GM18873 (cell line): ENCODE results near the gene TBC1D32.
"Not testable (repeated sequence)": the region's sequence is repeated elsewhere in the genome, so short reads cannot be mapped to it uniquely, and the experiment has no call there.

Experiments
- ATAC-seq: cut with Tn5 transposase; IDR thresholded peaks from one replicate; pipeline ENCODE4 v1.9.1; 2021; ENCODE audit warnings: mild to moderate bottlenecking, moderate library complexity, moderate number of reproducible peaks; ENCODE audit not compliant: unreplicated experiment, low FRiP score

TBC1D32 gene, protein sequence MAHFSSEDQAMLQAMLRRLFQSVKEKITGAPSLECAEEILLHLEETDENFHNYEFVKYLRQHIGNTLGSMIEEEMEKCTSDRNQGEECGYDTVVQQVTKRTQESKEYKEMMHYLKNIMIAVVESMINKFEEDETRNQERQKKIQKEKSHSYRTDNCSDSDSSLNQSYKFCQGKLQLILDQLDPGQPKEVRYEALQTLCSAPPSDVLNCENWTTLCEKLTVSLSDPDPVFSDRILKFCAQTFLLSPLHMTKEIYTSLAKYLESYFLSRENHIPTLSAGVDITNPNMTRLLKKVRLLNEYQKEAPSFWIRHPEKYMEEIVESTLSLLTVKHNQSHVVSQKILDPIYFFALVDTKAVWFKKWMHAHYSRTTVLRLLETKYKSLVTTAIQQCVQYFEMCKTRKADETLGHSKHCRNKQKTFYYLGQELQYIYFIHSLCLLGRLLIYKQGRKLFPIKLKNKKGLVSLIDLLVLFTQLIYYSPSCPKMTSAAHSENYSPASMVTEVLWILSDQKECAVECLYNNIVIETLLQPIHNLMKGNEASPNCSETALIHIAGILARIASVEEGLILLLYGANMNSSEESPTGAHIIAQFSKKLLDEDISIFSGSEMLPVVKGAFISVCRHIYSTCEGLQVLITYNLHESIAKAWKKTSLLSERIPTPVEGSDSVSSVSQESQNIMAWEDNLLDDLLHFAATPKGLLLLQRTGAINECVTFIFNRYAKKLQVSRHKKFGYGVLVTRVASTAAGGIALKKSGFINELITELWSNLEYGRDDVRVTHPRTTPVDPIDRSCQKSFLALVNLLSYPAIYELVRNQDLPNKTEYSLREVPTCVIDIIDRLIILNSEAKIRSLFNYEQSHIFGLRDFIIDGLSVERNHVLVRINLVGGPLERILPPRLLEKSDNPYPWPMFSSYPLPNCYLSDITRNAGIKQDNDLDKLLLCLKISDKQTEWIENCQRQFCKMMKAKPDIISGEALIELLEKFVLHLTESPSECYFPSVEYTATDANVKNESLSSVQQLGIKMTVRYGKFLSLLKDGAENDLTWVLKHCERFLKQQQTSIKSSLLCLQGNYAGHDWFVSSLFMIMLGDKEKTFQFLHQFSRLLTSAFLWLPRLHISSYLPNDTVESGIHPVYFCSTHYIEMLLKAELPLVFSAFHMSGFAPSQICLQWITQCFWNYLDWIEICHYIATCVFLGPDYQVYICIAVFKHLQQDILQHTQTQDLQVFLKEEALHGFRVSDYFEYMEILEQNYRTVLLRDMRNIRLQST

DNA sequence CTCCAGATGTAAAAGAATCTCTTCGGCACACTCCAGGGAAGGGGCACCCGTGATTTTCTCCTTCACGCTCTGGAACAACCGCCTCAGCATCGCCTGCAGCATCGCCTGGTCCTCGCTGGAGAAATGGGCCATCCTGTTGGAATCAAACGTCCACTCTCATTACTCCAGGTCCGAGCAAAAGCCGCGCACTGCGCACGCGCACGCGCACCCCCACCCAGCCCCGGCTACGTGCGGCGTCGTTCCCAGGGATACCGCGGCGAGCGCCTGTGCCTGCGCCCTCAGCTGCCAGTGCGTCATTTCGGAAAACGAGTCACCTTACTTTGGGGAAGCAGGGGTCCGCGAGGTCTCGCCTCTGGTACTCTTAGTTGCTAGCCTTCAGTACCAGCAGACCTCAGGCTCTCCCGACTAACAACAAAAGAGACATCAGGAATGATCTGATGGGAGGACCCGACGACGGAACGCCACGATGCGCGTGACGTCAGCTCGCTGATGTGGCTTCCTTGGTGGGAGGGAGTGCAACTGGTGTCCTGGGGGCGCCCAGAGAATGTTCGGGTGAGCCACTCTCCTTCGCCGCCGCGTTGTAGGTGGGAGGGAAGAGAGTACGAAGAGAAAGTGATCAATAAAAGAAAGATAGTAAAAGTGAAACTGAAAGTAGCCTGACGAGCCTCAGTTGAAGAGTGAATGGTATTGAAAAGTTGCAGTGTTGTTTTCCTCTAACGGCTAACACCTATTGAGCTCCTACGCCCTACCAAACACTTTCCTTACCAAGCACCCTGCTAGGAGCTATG is at the start of gene TBC1D32:
TSS of gene TBC1D32 (minus strand) at position 182 of the 788 bp plus-strand sequence. CDS start at position 132, 50 bp downstream.
- ATAC-seq, result peak; percentile 94

DNA sequence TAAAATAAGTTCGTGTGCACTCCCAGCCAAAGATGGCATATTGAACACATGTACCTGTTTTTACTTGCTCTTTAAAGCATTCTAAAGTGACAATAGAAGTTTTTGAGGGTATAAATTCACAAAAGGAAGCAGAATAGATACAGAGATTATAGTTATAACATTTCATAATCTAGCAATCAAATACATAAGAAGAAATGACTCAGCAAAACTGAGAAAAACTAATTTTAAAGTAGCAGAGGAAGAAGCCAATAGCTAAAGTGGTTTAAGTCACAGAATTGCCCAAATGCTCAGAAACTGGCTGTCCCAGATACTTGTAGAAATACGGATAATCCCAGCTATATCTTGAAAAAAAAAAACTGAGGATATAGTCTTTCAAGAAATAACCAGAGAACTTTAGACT is 49.2 kb upstream of the TBC1D32 start:
- ATAC-seq, result no peak

DNA sequence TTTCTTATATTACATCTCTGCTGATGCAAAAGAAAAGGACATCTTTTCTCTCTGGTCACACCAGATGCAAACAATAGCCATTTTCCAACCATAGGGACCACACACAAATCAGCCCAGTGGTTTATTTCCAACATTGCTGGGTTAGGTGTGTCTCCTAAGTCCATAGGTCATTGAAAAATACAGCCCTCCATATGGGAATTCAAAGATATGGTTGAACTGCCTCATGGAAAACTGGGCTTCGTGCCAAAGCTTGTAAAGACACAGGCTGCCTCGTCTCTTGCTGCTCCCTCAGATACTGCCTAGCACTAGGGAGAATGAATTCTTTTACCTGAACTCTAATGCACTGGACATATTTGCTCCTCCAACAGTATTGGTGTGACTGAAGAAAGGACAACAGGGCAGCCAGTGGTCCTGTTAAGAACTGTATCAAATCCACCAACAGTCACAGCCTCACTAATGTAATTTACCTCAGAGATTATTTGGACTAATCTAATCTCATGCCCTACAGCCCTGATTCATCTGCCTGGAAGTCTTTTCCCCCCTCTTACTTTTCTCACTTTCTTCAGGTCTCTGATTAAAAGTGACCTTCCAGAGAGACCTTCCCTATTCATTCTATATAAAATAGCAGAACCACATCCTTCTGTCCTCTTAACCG is 48.3 kb upstream of the TBC1D32 start:
- no peak for ATAC-seq

DNA sequence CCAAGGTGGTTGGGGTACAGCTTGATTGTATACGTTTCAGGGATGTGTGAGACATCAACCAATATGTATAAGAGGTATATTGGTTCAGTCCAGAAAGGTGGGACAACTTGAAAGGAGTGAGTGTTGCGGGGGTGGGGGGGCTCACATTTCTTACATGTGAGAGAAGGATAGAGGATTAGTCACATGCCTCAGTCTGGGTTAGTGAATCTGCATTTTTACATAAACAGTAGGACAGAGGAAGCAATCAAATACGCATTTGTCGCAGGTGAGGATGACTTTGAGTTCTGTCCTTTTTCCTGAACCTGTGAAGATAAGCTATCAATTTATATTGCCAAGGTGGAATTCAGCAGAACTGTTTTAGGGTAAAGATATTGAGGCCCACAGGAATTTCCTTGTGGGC is 42.1 kb upstream of the TBC1D32 start:
- ATAC-seq, result no peak

DNA sequence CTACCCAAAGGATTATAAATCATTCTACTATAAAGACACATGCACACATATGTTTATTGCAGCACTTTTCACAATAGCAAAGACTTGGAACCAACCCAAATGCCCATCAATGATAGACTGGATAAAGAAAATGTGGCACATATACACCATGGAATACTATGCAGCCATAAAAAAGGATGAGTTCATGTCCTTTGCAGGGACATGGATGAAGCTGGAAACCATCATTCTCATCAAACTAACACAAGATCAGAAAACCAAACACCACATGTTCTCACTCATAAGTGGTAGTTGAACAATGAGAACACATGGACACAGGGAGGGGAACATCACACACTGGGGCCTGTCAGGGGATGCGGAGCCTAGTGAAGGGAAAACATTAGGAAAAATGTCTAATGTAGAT is 39.9 kb upstream of the TBC1D32 start:
- not testable (repeated sequence) for ATAC-seq

DNA sequence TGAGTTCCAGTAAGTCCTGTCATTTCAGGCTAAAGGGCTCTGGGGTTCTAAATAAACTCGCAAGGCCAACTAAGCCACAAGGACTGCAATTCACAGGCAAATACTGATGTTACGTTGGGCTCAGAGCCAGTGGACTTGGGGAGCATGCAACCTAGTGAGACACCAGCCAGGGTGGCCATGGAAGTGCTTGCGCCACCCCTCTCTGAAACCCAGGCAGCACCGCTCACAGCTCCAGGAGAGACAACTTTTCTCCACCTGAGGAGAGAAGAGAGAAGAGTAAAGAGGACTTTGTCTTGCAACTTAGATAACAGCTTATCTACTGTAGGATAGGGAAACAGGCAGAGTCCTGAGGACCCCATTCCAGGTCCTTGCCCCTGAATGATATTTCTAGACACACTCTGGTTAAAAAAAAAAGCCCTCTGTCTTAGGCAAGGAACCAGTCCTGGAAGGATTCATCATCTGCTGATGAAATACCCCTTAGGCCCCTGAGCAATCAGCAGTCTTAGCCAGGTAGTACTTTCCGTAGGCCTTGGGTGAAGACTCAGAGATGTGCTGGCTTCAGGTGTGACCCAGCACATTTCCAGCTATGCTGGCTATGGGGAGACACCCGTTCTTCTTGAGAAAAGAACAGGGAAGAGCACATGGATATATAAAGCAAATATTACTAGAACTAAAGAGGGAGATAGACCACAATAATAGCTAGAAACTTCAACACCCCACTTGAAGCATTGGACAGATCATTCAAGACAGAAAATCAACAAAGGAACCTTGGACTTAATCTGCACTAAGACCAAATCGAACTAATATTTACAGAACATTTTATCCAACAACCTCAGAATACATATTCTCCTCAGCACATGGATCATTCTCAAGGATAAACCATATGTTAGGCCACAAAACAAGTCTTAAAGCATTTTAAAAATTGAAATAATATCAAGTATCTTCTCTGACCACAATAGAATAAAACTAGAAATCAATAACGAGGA is 31.5 kb upstream of the TBC1D32 start:
- ATAC-seq, result no peak

DNA sequence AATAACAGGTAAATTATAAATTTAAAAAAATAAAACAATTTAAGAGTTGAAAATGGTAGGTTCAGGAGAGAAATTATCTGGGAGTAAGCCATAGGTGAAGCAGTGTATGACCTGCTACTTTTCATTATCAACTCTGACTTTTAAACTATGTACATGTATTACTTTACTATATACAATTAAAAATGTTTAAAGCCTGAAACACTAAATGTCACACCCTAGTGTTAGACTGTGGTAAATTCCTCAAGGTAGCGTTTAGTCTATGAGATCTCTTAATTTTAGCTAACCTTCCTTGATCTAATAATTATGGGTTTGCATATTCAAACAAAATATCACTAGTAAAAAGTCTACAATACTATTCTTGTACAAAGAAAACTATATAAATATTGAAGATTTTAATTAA is 22.3 kb upstream of the TBC1D32 start:
- ATAC-seq, result no peak

DNA sequence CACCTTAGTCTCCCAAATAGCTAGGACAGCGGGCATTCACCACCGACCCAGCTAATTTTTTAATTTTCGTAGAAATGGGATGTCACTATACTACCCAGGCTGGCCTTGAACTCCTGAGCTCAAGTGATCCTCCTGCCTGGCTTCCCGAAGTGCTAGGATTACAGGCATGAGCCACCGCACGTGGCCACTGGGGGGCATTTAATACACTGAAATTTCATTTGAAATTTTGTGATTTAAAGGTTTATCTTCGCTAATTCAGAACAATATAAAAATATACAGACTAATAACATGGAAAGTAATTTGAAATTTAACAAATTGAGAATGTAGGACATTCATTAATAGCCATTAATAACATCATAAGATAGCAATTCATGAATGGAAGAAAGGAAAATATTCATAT is 20.5 kb upstream of the TBC1D32 start:
- ATAC-seq, result no peak

DNA sequence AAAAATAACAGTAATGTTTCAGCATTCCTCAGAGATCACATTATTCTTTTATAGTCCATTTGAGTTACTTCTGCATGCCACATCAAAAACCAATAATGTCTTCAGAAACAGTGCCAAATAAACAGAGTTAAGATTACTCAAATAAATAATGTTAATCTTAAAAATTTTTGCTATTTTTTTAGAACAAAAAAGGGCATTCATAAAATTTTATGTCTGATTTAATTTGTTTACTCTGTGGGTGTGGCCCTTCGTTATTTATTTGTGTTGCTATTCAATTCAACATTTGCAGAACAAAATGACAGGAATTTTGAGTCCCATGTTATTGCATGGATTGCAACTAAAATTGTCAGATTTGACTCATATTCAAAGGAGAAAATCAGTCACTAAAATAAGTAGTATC is 18.7 kb upstream of the TBC1D32 start:
- ATAC-seq, result no peak

DNA sequence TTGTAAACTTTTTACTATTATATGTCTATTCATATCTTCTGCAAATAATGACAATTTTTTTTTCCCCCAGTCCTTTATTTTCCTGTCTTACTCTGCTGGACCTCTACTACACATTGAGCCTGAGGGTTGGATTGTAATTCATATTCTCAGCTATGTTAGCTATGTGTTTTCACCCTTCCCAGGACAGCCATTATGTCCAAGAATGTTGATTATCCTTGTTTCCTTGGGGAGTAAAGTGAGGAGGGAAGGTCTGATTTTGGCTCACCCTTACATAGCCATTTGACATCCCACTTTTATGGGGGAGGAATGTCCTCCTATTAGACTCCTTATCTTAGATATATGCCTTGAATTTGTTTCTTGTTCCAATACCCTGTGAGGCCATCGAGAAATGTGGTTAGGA is 17.6 kb upstream of the TBC1D32 start:
- ATAC-seq, result no peak

DNA sequence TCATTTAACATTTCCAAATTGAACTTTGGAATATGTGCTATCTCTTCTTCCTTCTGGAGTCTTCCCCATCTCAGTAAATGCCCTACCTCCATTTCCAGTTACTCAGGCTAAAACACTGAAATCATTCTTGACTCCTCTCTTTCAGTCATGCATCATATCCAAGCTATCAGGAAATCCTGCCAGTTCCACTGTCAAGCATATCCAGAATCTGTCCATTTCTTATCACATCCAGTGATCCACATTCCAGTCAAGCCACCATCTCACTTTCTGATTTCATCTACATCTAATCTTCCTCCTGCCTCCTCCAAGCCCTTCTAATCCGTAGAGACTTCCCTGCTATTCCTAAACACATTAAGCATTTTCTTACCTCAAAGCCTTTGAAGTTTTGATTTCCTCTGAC is 15.3 kb upstream of the TBC1D32 start:
- no peak for ATAC-seq

DNA sequence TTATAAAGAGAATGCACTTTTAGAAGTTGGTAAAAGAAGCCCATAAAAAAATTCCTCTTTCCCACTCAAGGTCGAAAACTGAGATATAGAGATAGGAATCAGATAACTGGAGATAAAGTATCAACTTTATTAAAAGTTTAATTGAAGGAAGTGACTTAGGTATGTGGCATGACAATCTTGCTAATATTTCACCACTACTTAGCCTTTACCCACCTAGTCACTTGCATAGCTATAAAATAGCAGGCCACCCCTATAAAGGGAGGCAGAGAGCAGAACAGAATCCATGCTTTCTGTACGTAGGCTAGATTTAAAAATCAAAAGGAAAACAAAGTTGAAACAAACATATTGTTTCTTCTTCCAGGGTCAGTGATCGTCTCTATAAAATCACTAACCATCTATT is 13.2 kb upstream of the TBC1D32 start:
- ATAC-seq, result no peak

DNA sequence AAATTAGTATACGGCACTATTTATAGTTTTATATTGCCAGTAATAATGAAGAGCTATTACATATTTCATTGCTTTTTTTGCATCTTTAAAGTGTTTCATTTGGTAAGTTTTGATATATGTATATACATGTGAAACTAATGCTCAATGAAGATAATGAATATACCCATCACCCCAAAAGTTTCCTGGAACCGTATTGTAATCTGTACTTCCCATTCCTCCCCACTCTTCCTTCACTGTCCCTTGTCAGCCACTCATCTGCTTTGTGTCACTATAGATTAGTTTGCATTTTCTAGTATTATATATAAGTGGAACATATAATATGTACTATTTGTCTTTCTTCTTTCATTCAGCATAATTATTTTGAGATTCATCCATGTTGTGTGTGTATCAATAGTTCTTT is 10.3 kb upstream of the TBC1D32 start:
- ATAC-seq, result no peak

DNA sequence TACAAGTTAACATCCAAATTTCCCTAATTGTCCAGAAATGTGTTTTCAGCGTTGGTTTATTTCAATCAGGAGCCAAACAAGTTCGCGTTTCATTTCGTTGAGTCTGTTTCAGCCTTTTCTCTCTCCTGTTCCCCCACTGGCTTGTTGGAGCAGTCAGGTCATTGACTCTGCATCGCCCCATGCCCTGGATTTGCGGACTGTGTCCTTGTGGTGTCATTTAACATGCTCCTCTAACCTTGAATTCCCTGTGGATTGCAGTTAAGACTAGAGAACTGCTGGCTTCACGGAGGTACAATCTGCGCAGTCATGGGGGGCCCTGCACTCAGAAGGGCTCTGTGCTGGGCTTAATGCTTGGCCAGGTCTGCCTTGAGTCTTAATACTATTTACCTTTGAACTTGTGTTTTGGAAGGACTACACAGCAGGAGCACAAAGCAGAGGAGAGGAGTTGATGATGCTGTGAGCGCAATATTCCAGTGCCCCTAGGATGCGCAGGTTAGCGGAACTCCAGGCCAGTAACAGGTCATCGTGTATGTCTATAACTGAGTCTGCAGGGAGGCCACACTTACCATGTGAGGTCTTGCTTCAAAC is 5.5 kb upstream of the TBC1D32 start:
- ATAC-seq, result no peak

DNA sequence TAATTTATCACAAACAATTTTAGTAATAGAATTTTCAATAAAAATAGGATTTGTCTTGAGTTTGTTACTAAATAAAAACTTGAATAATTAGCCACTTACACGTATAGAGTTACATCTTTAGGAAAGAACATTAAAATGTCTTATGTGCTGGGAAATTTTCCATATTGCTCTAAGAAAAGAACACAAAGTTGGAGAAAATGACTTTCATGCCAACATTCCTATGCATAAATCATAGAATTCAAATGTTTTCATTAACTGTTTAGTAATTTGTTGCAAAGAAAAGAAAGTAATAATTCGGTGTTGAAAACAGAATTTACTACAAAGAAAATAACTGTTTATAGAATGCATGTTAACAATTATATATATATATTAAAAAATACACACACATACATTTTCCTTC is 4.7 kb upstream of the TBC1D32 start:
- no peak for ATAC-seq

DNA sequence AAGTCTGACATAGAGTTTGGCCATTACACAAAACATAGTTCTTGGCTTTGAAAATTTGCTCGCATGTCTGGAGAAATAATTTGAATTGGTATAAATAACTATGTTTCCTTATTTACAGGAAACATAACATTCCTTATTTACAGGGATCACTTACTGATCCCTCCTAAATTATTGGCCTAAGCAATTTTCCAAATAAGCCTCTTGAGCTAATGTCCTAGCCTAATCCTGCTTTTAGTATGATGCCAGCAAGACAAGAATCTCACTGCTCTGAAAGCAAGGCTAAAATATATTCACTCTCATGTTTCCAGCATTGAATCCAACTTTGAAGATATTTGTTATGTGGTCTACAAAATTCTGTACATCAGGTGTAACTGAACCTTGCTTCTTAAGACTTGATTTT is 4.1 kb upstream of the TBC1D32 start:
- no peak for ATAC-seq

DNA sequence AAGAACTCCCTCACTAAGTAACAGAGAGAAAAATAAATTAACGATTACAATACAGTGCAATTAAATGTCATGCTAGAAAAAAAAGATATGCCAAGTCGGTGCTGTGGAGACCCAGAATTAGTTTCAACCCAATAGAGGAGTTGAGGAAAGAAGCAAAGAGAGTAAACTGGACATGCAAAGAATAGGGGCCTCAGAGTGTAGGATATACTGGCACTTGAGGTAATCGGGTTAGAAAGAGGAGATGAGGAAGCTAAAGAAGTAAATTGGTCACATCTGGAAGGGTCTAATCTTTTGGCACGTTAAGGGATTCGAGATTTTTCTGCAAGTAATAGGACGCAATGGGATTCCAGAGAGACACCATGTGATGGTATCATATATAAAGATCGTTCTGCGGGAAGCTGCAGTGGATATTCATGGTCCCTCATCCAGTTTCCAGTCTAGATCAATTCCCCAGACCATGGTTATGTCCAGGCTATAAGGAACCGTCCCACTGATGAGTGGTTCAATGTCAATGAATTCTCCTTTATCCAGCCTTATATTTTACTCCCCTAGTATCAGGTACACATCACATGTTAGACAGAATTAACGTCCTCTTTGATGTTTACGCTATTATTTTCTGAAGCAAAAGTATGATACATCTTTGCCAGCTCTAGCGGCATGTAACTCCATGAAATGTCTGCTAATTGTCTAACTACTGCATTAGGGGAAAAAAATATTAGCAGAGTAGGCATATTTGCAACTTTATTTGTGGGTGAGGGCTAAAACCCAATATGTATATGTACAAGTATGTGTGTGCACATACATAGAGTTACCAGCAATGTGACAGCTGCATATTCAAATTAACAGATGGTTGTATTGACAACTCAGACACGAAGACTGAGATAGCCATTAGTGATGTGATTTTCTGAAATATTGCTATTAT is 1.1 kb upstream of the TBC1D32 start:
- no peak for ATAC-seq
